Medulla oblongata (tissue), 1 donor: Measurements from ENCODE around the gene XPO1.
"Not testable (repeated sequence)": the region's sequence is repeated elsewhere in the genome, so short reads cannot be mapped to it uniquely, and the experiment has no call there.

Experiments
- DNase-seq: peaks from one replicate; pipeline ENCODE4 v3.0.0-alpha.2; 2015; ENCODE audit errors: extremely low spot score

The XPO1 gene

DNA sequence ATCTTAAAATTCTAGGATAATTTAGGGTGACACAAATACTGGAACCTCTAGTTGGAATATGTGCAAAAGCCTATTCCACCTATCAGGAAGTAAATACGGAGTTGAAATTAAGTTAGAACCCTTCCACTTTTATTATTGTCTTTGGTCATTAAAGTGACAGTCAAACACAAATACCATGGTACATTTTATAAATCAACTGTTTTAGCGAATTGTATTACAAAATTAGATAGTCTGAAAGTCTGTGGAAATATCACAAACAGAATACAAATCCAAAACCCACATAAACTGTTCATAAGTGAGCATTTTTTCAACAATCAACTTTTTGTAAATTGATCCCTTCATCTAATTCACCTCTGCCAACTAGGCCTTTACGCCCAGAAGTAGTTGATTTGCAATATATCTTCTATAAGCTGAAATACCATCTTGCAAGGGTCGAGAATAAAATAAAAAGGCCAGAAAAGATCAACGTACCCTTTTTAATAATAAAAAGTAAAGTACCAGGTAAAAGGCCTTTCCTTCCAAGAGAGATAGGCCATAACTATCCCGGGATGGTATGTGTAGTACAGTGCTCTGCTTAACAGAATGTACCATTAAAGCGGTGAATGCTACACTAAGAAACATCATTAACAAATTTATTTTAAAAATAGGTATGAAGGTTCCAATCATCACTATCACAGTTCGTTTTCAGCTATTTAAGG is 68.6 kb downstream of the XPO1 start:
- DNase-seq = peak; percentile 19

DNA sequence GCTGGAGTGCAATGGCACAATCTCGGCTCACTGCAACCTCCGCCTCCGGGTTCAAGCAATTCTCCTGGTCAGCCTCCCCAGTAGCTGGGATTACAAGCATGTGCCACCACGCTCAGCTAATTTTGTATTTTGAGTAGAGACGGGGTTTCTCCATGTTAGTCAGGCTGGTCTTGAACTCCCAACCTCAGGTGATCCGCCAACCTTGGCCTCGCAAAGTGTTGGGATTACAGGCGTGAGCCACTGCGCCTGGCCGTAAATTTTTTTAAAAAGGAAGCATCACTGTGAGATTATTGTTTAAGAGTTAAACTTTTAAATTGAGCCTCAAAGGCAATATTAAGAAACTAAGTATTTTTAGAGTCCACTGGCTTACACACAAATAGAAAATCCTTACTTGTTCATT is 69.9 kb downstream of the XPO1 start:
- not testable (repeated sequence) for DNase-seq

DNA sequence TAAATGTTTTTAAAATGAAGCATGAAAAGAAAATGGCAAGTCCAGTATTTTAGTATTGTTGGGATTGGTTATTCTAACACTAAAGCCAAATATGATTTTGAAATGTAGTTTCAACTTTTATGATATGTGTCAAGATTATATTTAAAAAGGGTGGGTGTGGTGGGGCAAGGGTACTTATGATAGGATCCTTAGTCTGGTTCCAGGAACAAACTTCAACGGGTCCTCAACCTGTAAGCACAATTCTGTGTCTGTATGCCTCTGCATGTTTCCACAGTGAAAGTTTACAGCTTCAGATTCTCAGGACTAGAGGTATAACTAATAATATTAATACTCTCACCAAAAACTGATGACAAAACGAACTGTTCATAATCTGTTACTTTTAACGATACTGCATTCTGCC is 73.1 kb downstream of the XPO1 start:
- DNase-seq = no peak

DNA sequence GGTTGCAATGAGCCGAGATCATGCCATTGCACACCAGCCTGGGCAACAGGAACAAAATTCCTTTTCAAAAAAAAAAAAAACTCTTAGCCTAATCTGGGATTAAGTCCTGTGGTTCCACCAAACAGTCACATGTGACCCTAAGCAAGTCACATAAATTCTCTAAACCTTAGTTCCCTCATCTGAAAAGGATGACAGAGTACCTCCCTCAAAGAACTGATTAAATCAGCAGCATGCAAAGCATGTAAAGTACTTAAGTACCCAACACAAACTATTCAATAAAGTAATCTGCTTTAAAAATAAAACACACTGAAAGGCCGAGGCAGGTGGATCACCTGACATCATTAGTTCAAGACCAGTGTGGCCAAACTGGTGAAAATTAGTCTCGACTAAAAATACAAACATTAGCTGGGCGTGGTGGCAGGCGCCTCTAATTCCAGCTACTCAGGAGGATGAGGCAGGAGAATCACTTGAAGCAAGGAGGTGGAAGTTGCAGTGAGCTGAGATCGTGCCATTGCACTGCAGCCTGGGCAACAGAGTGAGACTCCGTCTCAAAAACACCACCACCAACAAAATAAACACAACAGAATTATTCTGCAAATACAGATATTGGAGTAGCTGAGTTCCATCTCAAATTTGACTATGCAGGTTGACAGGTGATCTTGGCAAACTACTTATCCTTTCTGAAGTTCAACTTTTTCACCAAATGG is 74.2 kb downstream of the XPO1 start:
- no peak for DNase-seq

DNA sequence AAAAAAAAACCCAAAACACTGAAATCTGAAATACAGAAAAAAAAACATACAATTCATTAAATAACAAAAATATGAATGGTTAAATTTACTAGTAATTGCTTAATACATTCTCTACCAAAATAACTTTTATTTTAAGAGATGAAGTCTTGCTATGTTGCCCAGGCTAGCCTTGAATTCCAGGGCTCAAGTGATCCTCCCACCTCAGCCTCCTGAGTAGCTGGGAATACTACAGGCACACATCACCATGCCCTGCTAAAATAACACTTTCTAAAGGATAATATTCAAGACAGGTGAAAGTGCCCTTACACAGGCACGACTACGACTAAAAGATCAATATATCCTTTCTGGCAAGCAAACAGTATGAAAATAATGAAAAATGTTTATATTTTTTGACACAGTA is 76.8 kb downstream of the XPO1 start:
- no peak for DNase-seq

DNA sequence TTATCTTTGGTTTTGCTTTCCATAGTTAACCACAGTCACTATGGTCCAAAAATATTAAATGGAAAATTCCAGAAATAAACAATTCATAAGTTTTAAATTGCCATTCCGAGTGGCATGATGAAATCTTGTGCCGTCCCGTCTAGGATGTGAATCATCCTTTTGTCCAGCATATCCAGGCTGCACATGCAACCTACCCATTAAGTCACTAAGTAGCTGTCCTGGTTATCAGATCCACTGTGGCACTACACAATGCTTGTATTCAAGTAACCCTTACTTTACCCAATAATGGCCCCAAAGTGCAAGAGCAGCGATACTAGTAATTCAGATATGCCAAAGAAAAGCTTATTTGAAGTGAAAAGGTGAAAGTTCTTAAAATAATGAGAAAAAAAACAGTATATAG is 78.0 kb downstream of the XPO1 start:
- DNase-seq = no peak

DNA sequence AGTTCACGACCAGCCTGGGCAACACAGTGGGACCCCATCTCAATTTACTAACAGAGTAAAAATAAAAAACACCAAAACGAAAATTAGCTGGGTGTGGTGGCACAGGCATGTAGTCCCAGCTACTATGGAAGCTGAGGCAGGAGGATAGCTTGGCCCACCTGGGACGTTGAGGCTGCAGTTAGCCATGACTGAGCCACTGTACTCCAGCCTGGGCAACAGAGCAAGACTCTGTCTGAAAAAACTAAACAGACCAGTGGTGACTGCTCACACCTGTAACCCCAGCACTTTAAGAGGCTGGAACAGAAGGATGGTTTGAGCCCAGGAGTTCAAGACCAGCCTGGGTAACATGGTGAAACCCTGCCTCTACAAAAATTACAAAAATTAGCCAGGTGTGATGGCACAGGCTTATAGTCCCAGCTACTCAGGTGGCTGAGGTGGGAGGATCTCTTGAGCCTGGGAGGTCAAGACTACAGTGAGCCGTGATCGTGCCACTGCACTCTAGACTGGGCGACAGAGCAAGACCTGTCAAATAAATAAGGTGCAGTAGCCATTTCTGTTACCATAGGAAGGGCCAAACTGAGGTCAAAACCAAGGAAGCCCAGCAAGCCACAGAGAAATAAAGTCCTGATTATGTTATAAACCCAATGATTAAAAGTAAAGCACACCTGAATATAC is 81.3 kb downstream of the XPO1 start:
- DNase-seq = no peak

DNA sequence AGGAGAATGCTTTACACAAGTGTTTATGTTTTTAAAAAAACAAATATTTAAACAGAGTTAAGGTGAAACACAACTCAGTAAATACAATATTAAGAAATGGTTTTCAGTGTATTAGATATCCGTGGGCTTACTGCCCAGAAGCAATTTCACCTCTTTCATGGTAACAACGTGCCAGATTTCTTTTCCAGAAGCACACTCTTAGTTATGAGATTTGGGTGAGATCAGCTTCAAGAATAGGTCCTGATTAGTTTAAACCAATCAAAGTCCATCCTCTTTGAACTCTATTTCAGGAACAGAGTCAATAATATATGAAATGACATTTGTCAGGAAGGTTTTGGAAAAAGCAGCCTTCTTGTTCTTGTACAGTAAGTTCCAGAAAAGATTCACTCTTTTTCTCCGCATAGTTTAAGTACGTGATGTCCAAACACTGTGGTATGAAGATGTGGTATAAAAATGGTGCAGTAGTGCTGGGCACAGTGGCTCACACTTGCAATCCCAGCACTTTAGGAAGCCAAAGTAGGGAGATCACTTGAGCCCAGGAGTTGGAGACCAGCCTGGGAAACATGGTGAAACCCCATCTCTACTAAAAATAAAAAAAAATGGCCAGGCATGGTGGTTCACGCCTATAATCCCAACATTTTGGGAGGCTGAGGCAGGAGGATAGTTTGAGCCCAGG is 81.9 kb downstream of the XPO1 start:
- no peak for DNase-seq

DNA sequence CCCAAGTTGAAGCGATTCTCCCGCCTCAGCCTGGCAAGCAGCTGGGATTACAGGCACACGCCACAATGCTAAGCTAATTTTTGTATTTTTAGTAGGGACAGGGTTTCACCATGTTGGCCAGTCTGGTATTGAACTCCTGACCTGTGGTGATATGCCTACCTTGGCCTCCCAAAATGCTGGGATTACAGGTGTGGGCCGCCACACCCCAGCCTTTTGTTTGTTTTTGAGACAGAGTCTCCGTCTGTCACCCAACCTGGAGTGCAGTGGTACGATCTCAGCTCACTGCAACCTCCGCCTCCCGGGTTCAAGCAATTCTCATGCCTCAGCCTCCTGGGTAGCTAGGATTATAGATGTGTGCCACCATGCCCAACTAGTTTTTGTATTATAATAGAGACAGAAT is 83.2 kb downstream of the XPO1 start:
- DNase-seq = not testable (repeated sequence)

DNA sequence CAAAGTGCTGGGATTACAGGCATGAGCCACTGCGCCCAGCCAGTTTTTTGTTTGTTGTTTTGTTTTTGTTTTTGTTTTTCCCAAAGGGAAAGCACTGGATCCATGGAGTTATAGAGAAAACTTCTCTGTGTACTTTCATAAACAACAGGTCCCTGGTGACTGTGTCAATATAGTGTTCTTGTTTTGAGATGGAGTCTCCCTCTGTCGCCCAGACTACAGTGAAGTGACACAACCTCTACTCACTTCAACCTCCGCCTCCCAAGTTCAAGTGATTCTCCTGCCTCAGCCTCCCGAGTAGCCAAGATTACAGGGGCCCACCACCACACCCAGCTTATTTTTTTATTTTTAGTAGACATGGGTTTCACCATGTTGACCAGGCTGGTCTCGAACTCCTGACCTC is 83.8 kb downstream of the XPO1 start:
- no peak for DNase-seq

DNA sequence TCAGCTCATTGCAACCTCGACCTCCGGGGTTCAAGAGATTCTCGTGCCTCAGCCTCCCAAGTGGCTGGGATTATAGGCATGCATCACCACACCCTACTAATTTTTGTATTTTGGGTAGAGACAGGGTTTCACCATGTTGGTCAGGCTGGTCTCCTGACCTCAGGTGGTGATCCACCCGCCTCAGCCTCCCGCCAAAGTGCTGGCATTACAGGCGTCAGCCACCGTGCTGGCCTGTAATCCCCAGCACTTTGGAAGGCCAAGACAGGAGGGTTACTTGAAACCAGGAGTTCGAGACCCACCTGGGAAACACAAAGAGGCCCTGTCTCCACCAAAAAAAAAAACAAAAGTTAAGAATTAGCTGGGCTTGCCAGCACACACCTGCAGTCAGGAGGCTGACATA is 85.8 kb downstream of the XPO1 start:
- no peak for DNase-seq

DNA sequence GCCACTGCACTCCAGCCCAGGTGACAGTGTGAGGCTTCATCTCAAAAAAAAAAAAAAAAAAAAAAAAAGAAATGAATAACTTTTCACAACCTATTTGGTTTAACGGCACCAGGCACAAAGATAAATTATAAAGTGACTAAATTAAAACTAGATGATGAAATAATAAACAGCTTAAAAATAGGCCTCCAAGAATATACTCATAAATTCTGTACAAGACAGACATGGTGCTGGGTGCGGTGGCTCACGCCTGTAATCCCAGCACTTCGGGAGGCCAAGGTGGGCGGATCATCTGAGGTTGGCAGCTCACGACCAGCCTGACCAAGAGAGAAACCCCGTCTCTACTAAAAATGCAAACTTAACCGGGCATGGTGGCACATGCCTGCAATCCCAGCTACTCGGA is 87.0 kb downstream of the XPO1 start:
- no peak for DNase-seq

DNA sequence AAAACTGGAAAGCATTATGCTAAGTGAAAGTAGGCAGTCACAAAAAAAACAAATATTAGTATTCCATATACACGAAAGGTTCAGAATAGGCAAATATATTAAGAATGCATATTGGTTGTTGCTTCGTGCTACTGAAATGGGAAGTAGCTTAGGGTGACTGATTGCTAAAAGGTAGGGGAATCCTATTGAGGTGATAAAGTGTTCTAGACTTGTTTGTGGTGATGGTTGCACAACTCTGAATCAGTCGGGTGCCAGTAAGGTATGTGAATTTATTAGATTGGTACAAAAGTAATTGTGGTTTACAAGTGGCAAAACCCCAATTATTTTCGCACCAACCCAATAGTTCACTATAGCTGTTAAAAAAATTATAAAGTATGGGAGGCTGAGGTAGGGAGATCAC is 88.0 kb downstream of the XPO1 start:
- DNase-seq = no peak

DNA sequence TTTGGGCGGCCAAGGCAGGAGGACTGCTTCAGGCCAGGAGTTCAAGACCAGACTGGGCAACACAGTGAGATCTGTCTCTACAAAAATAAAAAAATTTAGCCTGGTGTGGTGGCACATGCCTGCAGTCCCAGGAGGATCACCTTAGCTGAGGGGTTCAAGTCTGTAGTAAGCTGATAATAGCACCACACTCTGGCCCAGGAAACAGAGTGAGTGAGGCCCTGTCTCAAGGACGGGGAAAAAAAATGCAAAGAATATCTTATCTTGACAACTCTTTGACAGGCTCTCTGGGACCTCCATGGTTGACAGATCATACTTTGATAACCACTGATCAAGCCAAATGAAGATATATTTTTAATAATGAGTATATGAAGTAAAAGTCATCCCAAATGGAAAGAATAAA is 89.9 kb downstream of the XPO1 start:
- no peak for DNase-seq

DNA sequence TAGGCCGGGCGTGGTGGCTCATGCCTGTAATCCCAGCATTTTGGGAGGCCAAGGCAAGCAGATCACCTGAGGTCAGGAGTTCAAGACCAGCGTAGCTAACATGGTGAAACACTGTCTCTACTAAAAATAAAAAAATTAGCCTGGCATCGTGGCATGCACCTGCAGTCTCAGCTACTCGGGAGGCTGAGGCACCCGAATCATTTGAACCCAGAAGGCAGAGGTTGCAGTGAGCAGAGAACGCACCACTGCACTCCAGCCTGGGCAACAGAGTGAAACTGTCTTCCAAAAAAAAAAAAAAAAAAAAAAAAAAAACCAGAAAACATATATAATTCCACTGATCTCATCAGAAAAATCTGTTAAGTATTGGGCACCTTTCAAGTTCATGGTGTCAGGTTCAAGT is 91.2 kb downstream of the XPO1 start:
- DNase-seq = not testable (repeated sequence)

DNA sequence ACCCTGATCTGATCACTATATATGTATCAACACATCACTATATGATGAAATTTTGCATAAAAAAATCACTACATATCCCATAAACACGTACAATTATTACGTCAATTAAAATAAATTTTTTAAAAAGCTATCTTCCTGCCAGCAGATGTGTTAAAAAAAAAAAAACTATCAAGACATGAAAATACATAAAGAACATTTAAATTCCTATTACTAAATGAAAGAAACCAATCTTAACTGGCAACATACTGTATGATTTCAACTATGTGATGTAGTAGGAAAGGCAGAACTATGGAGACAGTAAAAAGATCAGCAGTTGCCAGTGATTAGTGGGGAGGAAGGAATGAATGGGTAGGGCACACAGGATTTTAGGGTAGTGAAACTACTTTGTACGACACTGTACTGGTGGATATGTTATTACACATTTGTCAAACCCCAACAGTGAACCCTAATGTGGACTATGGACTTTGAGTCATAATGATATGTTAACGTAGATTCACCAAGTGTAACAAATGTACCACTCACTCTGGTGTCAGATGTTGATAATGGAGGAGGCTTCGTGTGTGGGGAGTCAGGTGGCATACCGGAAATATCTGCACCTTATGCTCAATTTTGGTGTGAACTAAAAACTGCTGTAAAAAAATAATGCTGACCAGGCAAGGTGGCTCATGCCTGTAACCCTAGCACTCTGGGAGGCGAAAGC is 94.7 kb downstream of the XPO1 start:
- DNase-seq = no peak

DNA sequence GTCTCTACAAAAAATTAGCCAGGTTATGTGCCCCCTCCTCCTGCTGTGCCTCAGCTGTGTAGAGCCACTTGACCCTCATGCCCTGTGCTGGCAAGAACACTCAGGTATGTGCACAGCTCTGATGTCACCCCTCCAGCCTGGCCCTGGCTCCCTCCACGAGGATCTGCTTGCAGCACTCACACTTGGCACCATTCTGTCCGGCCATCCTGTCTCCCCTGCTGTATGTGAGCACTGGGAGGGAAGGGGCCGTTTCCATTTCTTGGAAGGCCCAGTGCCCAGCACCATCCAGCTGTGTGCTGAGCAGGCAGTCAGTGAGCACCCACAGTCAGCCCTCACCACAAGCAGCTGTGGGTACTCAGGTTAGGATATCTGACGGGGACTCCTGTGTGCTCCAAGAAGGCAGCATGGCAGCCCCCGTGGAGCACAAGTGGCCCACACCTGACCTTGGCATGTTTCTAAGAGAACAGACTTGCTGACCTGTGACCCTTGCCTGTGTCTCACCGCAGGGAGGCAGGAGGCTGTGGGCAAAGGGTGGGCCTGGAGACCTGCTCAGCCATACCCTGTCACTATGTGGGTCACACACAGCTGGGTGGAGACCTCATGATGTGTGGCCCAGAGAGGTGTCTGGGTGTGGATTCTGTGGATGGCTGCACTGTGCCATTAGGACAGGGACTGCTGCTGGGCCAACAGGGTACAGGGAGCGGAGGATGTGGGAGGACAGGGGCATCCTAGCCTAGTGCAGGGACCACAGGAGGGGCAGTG is 98.7 kb downstream of the XPO1 start:
- no peak for DNase-seq

DNA sequence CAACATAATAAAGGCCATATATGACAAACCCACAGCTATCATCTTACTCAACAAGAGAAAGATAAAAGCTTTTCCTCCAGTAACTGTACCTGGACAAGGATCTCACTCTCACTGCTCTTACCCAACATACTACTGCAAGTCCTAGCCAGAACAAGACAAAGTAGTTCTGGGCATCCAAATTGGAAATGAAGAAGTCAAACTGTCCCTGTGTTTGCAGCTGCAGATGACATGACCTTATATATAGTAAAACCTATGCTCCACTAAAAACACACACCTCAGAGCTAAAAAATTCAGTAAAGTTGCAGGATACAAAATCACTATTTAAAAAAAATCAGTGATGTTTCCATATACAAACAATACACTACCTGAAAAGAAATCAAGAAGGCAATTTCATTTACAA is 99.5 kb downstream of the XPO1 start:
- no peak for DNase-seq

DNA sequence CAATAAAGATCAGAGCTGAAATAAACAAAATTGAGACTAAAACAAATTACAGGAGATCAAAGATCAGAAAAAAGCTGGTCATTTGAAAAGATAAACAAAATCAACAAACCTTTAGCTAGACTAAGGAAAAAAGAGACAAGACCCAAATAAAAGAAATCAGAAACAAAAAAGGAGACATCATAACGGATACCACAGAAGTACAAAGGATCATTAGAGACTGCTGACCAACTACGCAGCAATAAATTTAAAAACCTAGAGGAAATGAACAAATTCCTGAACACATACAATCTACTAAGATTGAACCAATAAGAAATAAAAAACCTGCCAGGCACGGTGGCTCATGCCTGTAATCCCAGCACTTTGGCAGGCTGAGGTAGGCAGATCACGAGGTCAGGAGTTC is 101.0 kb downstream of the XPO1 start:
- no peak for DNase-seq

DNA sequence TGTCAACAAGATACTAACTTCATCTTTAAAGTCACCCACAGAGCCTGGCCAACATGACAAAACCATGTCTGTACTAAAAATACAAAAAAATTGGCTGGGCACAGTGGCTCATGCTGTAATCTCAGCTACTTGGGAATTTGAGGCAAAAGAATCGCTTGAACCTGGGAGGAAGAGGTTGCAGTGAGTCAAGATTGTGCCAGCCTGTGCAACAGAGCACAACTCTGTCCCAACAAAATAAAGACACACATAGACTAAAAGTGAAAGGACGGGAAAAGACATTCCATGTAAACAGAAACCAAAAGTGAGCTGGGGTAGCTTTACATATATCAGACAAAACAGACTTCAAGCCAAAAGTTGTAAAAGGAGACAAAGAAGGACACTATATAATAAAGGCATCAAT is 102.1 kb downstream of the XPO1 start:
- no peak for DNase-seq

DNA sequence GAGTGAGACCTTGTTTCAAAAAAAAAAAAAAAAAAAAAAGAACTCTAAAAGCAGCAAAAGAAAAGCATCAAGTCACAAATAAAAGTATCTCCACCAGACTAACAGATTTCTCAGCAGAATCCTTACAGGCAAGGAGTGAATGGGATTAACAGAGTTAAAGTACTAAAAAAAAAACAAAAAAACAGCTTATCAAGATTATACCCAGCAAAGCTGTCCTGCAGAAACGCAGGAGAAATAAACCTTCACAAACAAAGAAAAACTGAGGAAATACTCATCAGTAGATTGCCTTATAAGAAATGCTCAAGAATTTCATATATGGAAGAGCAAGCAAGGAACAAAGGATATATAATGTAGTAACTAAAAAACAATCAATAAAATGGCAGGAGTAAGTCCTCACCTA is 102.9 kb downstream of the XPO1 start:
- no peak for DNase-seq
